Natural killer cell (primary cell): ENCODE data around the gene MYMX. TPM values are rescaled to one million over a fixed set of nuclear protein-coding genes. Genes with fewer than 3 reads are reported as not detected.

Source experiments
- ATAC-seq, 3 donors: fragments of 150-1000 bp in 2 of 3; fragments of 200-7000 bp in 1 of 3; cut with Tn5 transposase; 1 replicate in 1 of 3; 2 replicates in 2 of 3; pipeline ENCODE4 v1.10.0; 2021; ENCODE audit warnings: mild to moderate bottlenecking in 2 of 3, moderate library complexity in 2 of 3
- DNase-seq, 2 donors: peaks; one replicate each; pipeline versions ENCODE4 v3.0.0 to v3.0.0-alpha.2; 2013 to 2021; ENCODE audit warnings: mixed read lengths in 1 of 2
- H3K27ac ChIP-seq: one replicate; pipeline ENCODE4 v1.5.1; 2013; ENCODE audit warnings: mild to moderate bottlenecking, low read length
- H3K27me3 ChIP-seq: one replicate; pipeline ENCODE4 v1.6.1; 2013; ENCODE audit warnings: low read length; ENCODE audit not compliant: control insufficient read depth, insufficient read depth
- H3K36me3 ChIP-seq: one replicate; pipeline ENCODE4 v1.6.1; 2013; ENCODE audit warnings: low read length; ENCODE audit not compliant: control insufficient read depth, insufficient read depth
- H3K4me1 ChIP-seq: one replicate; pipeline ENCODE4 v1.6.1; 2013; ENCODE audit warnings: low read length; ENCODE audit not compliant: control insufficient read depth, insufficient read depth
- H3K4me3 ChIP-seq: one replicate; pipeline ENCODE4 v1.5.1; 2013; ENCODE audit warnings: low read length
- H3K9me3 ChIP-seq: one replicate; pipeline ENCODE4 v1.6.1; 2013; ENCODE audit warnings: low read length; ENCODE audit not compliant: control insufficient read depth, insufficient read depth
- H3K27ac Mint-ChIP-seq, 2 donors: one replicate each; pipeline ENCODE4 v1.8.0; 2022; ENCODE audit warnings: mild to moderate bottlenecking in 2 of 2, mixed read lengths in 2 of 2, moderate library complexity in 1 of 2
- H3K27me3 Mint-ChIP-seq, 2 donors: one replicate each; pipeline ENCODE4 v1.8.0; 2022; ENCODE audit warnings: low read depth in 2 of 2, mixed read lengths in 2 of 2
- H3K36me3 Mint-ChIP-seq: one replicate; pipeline ENCODE4 v1.8.0; 2022; ENCODE audit warnings: mixed read lengths
- H3K4me1 Mint-ChIP-seq, 2 donors: one replicate each; pipeline ENCODE4 v1.8.0; 2022; ENCODE audit warnings: mixed read lengths in 2 of 2
- H3K4me3 Mint-ChIP-seq: one replicate; pipeline ENCODE4 v1.8.0; 2022; ENCODE audit warnings: mild to moderate bottlenecking, moderate library complexity, mixed read lengths
- H3K9me3 Mint-ChIP-seq, 2 donors: one replicate each; pipeline ENCODE4 v1.8.0; 2022; ENCODE audit warnings: mixed read lengths in 2 of 2
- WGBS: methylation state at CpG from one replicate; pipeline ENCODE4 v1.1.7; 2013; ENCODE audit warnings: missing lambda C conversion rate; ENCODE audit not compliant: insufficient coverage; 5-methylcytosine and 5-hydroxymethylcytosine counted together
- intact Hi-C: fragments of 100-400 bp; cut with micrococcal nuclease; formaldehyde crosslinking; loops from one replicate; pipeline ENCODE4 v1.14.2; 2022
- total RNA-seq, 4 donors: library from RNA; stranded (reverse); fragments of 120-200 nt in 1 of 4; gene quantifications; one replicate each; pipeline versions ENCODE4 v1.2.3 to v1.2.4, GENCODE V29; 2013 to 2022
- TF ChIP-seq, protein P1 (sequence below): fragments of 200-600 bp; IDR thresholded peaks from one replicate; pipeline ENCODE4 v1.8.0; 2022; ENCODE audit warnings: antibody characterized with exemption

MYMX gene
- not detected for total RNA-seq
- not detected for total RNA-seq (2013)

- H3K4me3 ChIP-seq: no peak within 1 kb of the TSS
- peaks cover 0 to 16% of the 10 kb centered on the region in 2 donors for H3K4me1 Mint-ChIP-seq
- peaks cover 0 to 12% of the 10 kb centered on the region in 2 donors for H3K27me3 Mint-ChIP-seq
Observed at GRCh38 chr6:44216677-44217331, at the start of gene MYMX. Gene MYMX, plus strand, starts transcription at chr6:44216926. Its CDS starts 546 bp downstream, at chr6:44217472.

DNA sequence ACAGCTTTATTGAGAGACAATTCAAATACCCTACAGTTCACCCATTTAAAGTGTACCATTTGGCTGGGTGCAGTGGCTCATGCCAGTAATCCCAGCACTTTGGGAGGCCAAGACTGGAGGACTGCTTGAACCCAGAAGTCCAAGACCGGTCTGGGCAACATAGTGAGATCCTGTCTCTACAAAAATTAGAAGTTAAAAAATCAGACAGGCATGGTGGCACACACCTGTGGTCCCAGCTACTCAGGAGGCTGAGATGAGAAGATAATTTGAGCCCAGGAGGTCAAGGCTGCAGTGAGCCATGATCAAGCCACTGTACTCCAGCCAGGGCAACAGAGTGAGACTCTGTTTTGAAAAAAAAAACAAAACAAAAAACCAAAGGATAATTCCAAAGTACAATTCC is 49.2 kb upstream of the MYMX start:
- H3K27me3 ChIP-seq: no peaks in the 10 kb centered on the region
- no peak for DNase-seq
- no peak overlapping the region for H3K4me3 ChIP-seq
- no peak for ATAC-seq
- H3K27ac Mint-ChIP-seq: no peak overlapping the region
- peaks cover under 1 to 1% of the 10 kb centered on the region in 2 donors for H3K4me1 Mint-ChIP-seq
- no peaks in the 10 kb centered on the region for H3K9me3 ChIP-seq
- no peak overlapping the region for H3K4me3 Mint-ChIP-seq
- intact Hi-C loops: no loop called here
- no peaks in the 10 kb centered on the region for H3K9me3 Mint-ChIP-seq
- H3K36me3 ChIP-seq: no peaks in the 10 kb centered on the region
- H3K27ac ChIP-seq: no peak overlapping the region
- WGBS: 100% methylated on average over 1 of the region's 1 CpG
- TF ChIP-seq, protein P1, sequence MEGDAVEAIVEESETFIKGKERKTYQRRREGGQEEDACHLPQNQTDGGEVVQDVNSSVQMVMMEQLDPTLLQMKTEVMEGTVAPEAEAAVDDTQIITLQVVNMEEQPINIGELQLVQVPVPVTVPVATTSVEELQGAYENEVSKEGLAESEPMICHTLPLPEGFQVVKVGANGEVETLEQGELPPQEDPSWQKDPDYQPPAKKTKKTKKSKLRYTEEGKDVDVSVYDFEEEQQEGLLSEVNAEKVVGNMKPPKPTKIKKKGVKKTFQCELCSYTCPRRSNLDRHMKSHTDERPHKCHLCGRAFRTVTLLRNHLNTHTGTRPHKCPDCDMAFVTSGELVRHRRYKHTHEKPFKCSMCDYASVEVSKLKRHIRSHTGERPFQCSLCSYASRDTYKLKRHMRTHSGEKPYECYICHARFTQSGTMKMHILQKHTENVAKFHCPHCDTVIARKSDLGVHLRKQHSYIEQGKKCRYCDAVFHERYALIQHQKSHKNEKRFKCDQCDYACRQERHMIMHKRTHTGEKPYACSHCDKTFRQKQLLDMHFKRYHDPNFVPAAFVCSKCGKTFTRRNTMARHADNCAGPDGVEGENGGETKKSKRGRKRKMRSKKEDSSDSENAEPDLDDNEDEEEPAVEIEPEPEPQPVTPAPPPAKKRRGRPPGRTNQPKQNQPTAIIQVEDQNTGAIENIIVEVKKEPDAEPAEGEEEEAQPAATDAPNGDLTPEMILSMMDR: no peak
- H3K36me3 Mint-ChIP-seq: no peaks in the 10 kb centered on the region
- peaks cover 18 to 32% of the 10 kb centered on the region in 2 donors for H3K27me3 Mint-ChIP-seq
- no peaks in the 10 kb centered on the region for H3K4me1 ChIP-seq

More at GRCh38 chr6:44216677-44217331, at the start of gene MYMX:
- intact Hi-C loops: no loop called here
- Mint-ChIP-seq H3K27ac (no peak within 1 kb of the TSS), H3K36me3 (no peaks in the 10 kb centered on the region), H3K9me3 (no peaks in the 10 kb centered on the region), H3K4me3 (no peak within 1 kb of the TSS)
- H3K4me1 ChIP-seq: peaks cover 17% of the 10 kb centered on the region
- TF ChIP-seq, protein P1: no peak
- no peak for ATAC-seq
- H3K9me3 ChIP-seq: no peaks in the 10 kb centered on the region
- 59% methylated on average over 7 of the region's 7 CpGs for WGBS
- no peak for DNase-seq
- H3K27me3 ChIP-seq: no peaks in the 10 kb centered on the region
- no peaks in the 10 kb centered on the region for H3K36me3 ChIP-seq
- H3K27ac ChIP-seq: no peak within 1 kb of the TSS

DNA sequence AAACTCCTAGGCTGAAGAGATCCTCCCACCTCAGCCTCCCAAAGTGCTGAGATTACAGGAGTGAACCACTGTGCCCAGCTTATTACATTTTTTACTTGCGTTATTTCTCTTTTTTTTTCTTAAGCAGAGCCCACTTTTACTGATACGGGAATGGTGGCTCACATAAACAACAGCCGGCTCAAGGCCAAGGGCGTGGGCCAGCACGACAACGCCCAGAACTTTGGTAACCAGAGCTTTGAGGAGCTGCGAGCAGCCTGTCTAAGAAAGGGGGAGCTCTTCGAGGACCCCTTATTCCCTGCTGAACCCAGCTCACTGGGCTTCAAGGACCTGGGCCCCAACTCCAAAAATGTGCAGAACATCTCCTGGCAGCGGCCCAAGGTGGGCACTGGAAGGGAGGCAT is 47.6 kb upstream of the MYMX start:
- TF ChIP-seq, protein P1: no peak
- Histone ChIP-seq H3K4me3 (no peak overlapping the region), H3K36me3 (no peaks in the 10 kb centered on the region), H3K4me1 (peaks cover 5% of the 10 kb centered on the region), H3K27me3 (no peaks in the 10 kb centered on the region), H3K9me3 (no peaks in the 10 kb centered on the region), H3K27ac (no peak overlapping the region)
- H3K9me3 Mint-ChIP-seq: no peaks in the 10 kb centered on the region
- no peak for DNase-seq
- H3K4me3 Mint-ChIP-seq: no peak overlapping the region
- 90% methylated on average over 9 of the region's 9 CpGs for WGBS
- H3K27ac Mint-ChIP-seq: no peak overlapping the region
- no peak for ATAC-seq
- intact Hi-C loops: no loop called here
- peaks cover 5 to 6% of the 10 kb centered on the region in 2 donors for H3K4me1 Mint-ChIP-seq
- peaks cover 19 to 23% of the 10 kb centered on the region in 2 donors for H3K27me3 Mint-ChIP-seq
- H3K36me3 Mint-ChIP-seq: no peaks in the 10 kb centered on the region
